NCI-H82 treated with DMSO at 0.1 percent for 48 hours (cell line): Measurements from ENCODE around the gene EFCC1.
"Not testable (repeated sequence)": the region's sequence is repeated elsewhere in the genome, so short reads cannot be mapped to it uniquely, and the experiment has no call there.

Experiments
- DNase-seq: peaks from one replicate; lab custom pipeline; 2025; ENCODE audit not compliant: unreplicated experiment; lab: John Stamatoyannopoulos, UW

EFCC1 gene

DNA sequence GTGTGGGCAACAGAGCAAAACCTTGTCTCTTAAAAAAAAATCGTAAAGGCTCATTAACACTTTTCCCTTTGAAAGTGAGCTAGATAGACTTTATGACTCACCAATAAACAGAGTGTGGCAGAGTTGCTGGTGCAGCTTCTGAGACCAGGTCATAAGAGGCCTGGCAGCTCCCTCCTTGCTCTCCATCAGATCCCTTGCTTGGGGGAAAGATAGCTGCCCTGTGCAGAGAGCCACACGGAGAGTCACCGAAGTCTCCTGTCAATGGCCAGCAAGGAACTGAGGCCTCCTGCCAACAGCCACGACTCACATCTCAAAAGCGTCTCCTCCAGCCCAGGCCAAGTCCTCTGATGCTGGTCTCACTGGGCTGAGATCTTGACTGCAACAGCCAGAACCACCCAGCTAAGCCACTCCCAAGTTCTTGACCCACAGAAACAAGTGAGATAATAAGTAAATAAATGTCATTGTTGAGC, 50.8 kb downstream of the EFCC1 start:
- no peak for DNase-seq

DNA sequence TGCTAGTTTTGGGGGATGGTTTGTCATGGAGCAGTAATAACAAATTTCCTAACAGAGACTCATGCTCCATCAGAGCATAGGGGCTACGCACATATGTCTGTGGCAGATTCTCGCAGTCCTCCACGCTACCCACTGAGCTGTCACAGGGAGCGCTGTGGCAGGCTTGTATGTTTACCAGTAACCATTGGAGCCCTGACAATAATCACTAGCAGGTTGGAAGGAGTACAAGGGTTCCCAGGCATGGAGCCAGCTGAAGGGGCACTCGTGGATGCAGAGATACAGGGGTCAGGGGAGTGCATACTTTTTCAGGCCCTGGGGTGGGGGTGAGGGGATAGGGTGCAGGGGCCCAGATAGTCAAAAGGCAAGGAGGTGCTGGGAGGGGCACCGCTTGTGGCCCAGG, 51.6 kb downstream of the EFCC1 start:
- no peak for DNase-seq

DNA sequence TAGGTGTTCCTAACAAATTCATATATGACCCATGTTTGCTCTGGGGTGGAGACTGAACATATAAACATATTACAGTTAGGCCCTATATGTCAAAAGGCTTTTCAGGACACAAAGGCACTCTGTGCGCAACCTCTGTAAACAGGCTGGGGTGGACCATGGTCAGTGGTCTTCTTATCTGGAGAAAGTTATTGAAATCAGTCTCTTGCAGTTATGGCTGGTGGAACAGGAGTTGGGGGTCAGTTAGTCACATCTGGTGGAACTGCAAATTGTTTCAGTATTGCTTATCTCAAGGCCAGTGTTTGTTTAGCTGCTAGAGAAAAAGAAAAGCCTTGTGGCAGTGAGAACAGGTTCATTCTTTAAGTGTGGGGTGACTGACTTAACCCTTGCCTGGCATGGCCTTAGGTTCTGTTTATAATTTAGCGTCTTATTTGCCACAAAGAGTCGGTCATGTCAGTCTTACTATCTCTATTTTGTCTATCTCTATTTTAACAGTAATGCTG, 53.6 kb downstream of the EFCC1 start:
- no peak for DNase-seq

DNA sequence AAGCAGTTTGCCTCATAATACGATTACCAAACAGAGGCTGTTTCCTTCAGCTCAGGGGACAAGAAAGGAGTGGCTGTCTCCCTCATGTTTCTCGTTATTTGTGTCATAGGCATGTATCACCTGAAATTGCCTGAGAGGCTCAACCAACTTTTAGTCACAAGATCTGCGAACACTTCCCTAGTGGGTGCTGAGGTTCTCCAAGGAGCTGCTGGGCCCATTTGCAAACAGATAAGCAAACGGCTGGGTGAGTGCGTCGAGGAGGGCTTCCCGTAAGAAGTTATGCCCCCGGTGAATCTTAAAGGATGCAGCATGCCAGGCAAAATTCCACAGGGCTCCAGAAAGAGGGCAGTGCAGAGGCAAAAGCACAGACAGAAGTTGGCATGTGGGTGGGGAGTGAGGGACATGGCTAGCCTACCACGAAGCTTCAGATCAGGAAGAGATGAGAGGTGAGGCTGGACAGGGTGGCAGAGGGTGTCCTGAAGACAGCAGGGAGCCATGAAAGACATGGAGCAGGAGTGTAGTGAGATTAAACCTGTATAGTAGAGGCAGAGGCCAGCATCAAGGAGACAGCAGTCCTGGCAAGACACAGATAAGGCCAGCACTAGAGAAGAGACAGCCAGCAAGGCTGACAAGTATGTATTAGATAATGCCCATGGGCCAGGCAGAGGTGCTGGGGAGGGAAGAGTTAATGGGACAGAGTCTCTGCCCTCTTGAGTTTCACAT, 55.5 kb downstream of the EFCC1 start:
- DNase-seq = peak; percentile 26

DNA sequence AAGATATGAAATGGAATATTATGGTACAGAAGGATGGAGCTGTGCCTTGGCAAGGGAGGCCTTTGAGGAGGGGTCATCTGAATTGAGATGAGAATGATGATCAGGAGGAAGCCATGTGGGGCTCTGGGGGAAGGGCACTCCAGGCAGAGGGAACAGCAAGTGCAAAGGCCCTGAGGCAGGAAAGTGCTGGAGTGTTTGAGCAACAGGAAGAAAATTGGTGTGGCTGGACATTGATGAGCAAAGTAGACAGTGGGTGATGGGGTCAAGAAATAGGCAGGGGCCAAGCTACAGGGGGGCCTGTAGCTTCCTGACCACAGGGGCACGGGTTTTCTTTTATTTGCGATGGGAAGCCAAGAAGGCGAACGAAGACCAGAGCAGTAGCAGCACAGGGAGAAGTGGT, 56.1 kb downstream of the EFCC1 start:
- DNase-seq = no peak

DNA sequence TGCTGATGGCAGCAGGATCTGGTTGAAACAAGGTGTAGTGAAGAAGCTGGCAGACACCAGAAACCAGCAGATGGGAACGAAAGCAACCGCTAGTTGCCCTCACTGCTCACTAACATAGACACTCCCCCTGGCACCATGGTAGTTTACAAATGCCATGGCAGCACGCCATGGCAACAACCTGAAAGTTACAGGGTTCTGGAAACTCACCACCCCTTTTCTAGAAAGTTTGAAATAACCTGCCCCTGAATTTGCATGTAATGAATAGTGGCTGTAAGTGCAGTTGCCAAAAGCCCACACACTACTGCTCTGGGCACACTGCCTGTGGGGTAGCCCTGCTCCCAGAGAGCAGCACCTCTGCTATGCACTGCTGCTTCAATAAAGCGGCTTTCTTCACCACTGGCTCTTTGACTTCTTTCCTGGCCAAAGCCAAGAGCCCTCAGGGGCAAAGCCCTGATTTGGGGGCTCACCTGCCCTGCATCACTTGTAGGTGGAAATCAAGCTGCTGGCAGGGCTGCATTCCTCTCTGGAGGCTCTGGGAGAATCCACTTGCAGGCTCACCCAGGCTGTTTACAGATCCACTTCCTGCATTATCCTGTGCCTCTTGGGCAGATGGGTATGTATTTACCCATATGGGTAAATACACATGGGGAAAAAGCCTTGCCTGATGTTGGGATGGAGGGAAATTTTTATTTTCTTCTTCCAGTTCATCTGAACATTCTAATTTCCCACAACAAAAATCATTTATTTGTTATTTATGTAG, 57.5 kb downstream of the EFCC1 start:
- DNase-seq = no peak

DNA sequence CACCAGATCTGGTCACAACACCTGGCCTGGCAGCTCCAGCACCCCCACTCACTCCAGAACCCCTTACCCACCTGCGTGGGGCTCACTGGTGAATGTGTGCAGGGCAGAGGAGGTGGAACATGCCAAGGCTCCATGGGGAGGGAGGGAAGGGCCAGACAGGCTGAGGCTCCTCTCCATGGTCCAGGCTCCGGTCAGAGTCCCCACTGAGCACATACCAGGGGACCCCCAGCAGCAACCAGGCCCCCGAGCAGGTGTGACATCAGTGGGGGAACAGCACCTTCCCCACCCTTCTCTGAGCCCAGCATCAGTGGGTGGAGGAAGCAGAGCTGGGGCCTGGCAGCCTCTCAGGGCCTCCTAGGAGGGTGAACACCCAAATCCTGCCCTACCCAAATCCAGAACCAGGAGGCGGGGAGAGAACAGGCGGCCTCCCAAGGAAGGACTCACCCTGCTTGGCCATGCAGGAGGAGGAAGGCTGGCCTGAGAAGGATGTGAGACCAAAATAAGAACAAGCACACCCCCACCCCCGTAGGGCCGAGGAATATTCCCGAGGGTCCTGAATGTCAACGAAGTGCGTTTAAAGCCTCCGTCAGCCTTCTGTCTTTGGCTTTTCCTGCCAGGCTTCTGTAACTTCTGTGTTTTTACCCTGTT, 58.3 kb downstream of the EFCC1 start:
- no peak for DNase-seq

DNA sequence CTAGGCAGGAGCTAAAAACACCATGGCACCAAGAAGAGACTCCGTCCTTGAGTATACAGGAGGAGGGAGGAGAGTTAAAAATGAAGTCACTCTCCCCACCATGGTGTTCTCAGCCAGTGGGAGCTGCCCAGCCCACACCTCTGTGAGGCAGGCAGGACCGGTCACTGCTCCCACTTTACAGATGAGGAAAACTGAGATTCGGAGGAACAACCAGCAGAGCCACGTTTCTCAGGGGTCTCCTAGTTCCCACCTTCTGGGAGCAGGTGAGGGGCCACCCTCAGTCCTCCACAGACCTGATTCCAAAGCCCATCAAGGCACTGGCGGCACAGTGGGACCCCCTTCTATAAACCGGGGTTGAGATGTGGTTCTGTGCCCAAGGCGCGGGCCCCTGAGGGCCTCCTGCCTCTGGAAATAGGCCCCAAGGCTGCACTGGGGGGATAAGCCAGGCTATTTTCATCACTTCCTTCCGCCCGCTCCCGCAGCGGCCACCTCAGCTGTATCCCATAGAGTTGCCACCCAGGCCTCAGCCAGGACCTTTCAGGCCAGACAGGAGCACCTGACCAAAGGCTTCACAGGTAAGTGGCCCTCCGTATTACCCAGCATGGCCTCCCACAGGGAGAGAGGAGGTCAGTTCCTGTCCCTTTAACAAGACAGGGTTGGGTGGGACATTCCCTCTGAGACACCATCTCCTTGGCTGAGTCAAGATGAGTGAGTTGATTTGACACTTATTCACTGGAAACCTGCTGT, 59.3 kb downstream of the EFCC1 start, which contains the start of gene GP9:
Gene GP9, plus strand, starts transcription at position 504 of the 747 bp plus-strand sequence. CDS start 961 bp downstream, outside the sequence.
- DNase-seq = no peak

DNA sequence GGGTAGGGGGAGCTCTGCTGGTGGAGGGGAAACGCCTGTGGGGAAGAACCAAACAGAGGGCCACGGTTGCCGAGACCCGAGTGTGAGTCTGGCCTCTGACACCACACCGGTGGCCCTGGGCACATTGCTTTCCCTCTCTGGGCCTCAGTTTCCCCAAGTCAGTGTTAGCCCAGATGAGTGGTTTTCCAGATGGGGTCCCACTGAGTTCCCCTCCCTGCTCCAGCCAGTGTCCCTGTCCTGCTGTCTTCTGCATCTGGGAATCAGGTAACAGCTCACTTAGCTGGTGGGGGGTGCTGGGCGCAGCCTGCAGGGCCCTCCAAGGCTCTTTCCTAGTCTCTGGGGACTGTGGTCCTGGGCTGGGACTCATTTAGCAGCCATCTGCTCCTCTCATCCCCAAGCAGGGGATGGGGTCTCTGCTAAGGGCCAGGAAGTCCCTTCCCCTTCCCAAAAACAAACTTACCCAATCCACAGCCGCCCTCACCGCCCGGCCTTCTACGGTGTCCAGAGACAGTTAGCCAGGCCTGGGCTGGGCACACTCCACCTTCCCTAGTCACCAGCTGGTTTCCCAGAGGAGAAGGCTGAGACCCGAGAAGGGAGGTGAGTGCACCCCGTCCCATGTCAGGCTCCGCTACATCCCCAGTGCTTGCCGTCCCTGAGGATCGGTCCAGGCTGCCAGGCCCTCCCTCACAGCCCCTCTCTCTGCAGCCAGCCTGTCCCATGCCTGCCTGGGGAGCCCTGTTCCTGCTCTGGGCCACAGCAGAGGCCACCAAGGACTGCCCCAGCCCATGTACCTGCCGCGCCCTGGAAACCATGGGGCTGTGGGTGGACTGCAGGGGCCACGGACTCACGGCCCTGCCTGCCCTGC, 60.2 kb downstream of the EFCC1 start:
- DNase-seq = no peak

DNA sequence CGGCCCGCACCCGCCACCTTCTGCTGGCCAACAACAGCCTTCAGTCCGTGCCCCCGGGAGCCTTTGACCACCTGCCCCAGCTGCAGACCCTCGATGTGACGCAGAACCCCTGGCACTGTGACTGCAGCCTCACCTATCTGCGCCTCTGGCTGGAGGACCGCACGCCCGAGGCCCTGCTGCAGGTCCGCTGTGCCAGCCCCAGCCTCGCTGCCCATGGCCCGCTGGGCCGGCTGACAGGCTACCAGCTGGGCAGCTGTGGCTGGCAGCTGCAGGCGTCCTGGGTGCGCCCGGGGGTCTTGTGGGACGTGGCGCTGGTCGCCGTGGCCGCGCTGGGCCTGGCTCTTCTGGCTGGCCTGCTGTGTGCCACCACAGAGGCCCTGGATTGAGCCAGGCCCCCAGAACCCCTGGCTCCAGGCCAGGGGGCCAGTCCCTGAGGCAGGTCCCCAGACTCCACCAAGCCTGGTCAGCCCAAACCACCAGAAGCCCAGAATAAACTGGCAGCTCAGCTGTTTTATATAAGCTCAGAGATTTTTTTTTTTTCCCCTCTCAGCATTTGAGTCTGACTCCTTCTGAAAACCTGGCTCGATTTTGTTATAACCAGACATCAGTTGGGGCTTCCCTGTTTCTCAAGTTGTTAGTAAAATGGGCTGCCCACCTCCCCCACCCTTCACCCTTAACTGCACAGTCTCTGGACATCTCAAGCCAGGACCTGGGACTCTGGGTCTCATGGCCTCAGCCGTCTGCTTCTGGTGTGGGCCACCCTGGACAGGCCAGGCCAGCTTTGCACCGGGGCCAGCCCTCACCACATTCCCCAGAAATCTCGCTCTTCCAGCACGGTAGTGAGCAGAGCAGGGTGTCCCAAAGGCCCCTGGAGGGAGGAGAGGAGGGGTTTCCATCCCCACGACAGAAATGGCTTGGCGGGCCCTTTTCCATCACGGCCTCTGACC, 61.1 kb downstream of the EFCC1 start:
- no peak for DNase-seq

DNA sequence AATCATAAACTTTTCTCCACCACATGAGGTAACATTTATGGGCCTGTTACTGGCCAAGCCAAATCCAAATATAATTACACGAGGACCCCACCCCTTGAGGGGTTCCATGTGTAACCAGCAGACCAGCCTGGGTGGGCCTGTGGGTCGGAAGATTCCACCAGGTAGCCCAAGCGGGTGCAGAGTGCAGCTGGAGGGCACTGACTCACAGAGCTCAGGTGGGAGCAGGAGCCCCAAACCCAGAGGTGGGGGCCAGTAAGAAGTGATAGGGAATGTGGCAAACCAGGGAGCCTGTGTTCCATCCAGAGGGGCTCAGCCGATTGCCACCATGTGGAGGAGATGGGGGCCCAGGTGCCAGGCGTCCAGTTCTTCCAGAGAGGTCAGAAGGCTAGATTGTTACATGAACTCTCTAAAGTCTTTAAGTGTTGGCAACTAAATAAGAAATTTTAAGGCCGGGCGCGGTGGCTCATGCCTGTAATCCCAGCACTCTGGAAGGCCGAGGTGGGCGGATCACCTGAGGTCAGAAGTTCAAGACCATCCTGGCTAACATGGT, 62.1 kb downstream of the EFCC1 start:
- DNase-seq = no peak

DNA sequence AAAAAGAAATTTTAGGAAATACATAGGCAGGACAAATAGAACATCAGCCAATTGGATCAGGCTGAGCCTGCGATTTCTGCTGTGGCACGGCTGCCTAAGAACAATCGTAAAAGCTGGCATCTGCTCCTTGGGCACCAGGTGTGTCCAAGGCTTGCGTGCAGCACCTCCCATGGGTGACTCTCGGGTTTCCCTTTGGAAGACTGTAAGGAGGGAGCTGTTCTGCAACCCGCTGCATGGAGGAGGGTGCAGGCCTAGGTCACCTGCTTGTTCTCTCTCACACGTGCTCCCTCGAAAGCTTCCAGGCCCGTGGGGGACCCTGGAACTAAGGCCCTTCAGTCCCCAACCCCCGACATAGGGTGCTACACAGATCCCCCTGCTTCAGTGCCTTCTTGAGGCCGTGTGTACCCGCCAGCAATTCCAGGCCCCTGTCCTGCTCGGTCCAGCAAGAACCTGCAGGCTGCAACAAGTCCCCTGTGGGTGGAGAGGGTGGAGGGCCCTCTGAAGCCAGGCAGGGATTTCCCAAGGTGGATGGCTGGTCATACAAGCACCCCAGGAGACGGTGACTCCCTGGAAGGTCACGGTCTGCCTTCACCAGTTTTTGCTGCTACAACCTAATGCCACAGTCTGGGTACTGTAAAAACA, 62.9 kb downstream of the EFCC1 start:
- no peak for DNase-seq

DNA sequence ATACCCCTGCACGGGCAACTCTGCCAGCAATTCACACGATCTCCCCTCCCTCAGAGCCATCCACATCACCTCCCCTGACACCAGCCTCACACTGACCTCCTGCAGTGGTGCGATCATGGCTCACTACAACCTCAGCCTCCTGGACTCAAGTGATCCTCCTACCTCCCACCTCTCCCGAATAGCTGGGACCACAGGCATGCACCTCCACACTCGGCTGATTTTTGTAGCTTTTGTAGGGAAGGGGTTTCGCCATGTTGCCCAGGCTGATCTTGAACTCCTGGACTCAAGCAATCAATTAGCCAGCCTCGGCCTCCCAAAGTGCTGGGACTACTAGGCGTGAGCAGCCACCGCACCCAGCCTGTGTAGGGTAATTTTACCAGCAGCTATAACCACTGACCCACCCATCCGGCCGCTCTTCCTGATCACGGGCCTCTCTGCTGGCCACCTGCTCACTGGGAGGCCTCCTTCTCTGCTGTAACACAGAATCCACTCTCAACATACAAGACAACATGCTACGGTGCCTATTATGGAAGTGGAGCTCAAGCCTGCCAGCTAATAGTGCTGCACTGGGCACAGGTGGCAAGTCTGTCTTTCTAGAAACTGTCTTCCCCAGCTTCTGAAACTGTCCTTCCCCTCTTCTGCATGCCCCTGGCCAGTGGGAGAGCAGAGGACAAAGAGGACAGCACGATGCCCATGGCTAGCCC, 64.1 kb downstream of the EFCC1 start:
- DNase-seq = no peak

DNA sequence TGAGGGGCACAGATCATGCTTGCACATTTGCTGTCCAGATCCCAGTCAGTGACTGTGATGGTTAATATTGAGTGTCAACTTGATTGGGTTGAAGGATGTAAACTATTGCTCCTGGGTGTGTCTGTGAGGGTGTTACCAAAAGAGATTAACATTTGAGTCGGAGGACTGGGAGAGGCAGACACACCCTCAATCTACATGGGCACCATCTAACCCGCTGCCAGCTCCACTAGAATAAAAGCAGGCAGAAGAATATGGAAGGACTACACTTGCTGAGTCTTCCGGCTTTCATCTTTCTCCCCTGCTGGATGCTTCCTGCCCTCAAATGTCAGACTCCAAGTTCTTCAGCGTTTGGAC, 64.6 kb downstream of the EFCC1 start:
- DNase-seq = no peak

DNA sequence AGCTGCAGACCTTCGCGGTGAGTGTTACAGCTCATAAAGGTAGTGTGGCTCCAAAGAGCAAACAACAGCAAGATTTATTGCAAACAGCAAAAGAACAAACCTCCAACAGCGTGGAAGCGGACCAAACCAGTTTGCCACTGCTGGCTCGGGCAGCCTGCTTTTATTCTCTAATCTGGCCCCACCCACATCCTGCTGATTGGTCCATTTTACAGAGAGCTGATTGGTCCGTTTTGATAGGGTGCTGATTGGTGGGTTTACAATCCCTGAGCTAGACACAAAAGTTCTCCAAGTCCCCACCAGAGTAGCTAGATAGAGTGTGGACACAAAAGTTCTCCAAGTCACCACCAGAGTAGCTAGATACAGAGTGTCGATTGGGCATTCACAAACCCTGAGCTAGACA, 66.6 kb downstream of the EFCC1 start:
- not testable (repeated sequence) for DNase-seq

DNA sequence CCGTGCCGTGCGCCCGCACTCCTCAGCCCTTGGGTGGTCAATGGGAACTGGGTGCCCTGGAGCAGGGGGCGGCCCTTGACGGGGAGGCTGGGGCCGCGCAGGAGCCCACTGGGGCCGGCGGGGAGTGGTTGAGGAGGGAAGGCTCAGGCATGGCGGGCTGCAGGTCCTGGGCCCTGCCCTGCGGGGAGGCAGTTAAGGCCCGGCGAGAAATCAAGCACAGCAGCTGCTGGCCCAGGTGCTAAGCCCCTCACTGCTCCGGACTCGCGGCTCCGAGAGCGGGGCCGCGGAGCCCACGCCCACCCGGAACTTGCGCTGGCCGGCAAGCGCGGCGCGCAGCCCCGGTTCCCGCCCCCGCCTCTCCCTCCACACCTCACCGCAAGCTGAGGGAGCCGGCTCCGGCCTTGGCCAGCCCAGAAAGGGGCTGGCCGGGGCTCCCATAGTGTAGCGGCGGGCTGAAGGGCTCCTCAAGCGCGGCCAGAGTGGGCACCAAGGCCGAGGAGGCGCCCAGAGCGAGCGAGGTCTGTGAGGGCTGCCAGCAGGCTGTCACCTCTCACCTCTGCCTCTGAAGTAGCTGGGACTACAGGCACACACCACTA, 67.3 kb downstream of the EFCC1 start:
- DNase-seq = no peak
